ENCODE data around the gene GK.
A peak's percentile ranks its signal among the peaks of the same experiment; 100 is the strongest.
"Not testable (repeated sequence)": the region's sequence is repeated elsewhere in the genome, so short reads cannot be mapped to it uniquely, and the experiment has no call there.

The GK gene

DNA sequence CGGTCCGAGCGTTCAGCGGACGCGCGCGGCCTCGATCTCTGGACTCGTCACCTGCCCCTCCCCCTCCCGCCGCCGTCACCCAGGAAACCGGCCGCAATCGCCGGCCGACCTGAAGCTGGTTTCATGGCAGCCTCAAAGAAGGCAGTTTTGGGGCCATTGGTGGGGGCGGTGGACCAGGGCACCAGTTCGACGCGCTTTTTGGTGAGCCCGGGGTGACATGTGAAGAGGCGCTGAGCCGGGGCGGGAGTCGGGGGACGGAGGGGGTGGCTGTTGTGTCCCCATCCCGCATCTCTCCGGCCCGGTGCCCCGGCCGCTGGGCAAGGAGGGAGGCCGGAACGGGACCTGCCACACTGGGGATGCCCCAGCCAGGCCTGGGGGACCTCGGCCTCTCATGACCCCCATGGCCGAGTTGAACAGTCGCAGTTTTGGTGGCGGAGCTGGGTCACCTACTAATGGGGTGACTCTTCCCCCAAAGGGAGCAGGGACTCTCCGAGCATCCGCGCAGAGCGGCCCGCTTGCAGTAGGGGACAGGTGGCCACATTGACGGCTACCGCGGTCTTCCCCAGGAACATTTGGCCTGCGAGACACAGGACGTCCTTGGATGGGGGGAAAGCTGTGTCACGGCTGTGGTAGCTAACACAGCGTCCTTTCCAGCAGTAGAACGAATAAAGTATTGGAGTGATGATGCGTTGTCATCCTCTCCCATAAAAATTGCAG is at the start of gene GK:
TSS of gene GK (plus strand) at position 9 of the 717 bp plus-strand sequence. CDS start at position 124, 115 bp downstream.
- peak; percentile 5 for DNase-seq

DNA sequence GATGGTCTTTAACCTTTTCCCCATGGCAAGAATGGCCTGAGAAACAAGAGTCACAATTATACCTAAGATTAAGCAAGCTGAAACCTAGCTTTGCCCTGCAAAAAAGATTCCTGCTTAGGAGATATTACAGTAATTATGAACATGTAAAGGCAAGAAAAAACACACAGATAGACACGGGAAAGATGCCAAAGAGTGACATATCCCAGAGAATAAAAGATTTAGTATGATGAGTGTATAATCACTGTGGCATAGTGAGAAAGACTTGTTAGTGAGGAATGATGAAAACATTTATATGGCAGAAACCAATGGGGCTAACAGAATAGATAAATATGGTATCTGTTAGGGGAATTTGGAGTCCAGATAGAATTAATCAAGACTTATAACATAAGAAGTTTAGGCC is 46.1 kb upstream of the GK start:
- DNase-seq: no peak

DNA sequence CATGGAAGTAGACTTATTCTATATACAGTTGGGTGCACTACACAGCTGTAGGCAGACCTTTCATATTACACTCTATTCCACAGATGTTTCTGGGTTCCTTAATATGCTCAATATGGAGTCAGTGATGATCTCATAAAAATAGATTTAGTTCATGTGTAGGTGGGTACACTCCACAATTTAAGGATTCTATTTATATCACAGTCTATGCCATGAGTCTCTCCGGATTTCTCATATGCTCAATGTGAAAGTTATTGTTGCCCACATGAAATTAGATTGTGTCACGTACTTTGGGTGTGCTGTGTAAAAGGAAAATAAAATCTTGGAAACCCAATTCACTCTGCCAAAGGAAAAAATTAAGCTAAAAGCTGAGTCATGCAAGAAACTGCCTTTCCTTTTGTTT is 43.2 kb upstream of the GK start:
- DNase-seq: no peak

DNA sequence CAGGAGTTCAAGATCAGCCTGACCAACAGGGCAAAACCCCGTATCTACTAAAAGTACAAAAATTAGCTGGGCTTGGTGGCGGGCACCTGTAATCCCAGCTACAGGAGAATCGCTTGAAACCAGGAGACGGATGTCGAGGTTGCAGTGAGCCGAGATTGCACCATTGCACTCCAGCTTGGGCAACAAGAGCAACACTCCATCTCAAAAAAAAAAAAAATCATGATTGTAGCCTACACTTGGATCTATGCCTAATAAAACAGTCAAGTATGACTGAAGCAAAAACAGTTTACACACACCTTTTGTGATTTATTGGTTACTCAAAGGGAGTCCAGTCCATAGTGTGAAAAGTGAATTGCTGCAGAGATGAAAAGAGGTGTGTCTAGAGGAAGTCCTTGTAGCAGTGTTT is 41.0 kb upstream of the GK start:
- DNase-seq: no peak

DNA sequence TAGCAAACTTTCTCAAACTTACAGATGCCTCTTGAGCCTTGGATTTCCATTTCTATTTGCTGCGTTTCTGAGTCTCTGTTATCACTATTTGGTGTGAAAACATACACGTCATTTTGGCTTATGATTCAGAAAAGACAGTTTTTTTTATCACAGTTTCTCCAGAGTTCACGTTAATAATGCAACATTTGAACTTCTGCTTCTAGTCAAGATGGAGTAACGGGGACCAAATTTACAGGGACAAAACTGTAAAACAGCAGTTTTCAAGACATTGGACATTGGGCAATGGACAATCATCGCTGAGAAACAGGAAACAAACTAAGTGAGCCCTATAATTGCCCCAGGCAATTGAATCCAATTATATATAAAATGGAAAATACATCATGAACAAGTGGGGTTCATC is 39.5 kb upstream of the GK start:
- no peak for DNase-seq

DNA sequence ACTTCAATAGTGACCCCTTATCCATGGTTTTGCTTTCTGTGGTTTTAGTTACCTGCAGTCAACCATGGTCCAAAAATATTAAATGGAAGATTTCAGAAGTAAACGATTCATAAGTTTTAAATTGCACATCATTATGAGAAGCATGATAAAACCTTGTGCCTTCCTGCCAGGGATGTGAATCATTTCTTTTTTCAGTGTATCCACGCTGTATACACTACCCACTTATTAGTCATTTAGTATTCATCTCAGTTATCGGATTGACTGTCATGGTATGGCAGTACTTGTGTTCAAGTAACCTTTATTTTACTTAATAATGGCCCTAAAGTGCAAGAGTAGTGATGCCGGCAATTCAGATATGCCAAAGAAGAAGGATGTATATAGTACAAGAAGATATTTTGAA is 38.0 kb upstream of the GK start:
- no peak for DNase-seq

DNA sequence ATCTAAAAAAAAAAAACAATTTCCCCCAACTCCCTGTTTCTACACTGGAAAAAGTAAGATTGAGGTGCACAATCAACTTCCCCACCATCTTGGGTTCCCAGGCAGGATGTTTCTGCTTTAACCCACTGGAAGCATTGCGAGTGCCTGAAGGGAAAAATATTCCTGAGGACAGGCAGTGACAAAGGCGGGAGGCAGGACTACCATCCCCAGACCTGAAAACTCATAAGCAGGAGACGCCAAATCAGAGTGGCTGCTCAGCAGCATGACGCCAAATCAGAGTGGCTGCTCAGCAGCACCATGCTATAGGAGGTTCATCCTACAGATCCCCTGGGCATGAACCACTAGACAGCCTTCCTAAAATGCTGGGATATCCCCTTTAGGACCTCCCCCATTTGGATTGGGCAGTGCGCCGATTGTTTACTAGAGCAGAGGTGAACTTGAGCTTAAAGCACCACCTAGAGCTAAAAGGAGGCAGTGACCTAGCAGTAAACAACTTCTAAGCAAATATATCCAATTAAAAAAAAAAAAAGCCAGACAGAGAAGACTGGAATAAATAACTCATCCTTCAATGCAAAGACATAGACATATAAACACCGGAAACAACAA is 35.0 kb upstream of the GK start:
- DNase-seq: no peak

DNA sequence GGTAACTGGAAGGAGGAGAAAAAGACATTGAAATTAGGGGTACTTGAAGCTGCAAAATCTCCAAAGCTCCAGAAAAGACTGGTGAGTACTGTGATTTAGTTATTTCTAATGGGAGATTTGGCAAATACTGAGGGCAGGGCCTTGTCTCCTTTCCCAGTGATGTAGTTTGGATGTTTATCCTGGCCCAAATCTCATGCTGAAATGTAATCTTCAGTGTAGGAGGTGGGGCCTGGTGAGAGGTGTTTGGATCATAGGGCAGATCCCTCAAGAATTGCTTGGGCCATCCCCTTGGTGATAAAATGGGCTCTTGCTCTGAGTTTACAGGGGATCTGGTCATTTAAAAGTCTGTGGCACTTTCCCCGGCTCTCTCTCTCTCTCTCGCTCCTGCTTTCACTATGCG is 33.1 kb upstream of the GK start:
- DNase-seq: no peak

DNA sequence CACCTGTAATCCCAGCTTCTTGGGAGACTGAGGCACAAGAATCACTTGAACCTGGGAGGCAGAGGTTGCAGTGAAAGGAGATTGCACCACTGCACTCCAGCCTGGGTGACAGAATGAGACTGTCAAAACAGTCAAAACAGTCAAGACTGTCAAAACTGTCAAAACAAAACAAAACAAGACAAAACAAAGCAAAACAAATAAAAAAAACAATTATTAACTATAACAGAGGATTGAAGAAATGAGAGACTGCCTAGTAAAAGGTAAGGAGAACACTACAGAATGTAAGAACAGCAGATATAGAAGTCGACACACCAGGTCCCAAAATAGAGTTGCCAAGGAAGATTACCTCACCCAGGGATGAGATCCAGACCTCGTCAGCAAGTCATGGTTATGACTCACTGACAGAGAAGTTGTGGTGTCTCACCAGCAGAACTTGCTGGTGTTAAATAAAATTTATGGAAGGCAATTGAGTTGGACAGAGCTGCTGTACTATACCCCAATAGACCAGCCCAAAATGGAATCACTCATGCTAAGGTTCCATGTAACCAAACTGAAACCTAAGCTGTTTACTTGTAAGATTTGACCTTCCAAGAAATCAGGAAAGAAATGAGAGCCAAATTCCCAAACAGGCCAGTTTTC is 32.1 kb upstream of the GK start:
- no peak for DNase-seq

DNA sequence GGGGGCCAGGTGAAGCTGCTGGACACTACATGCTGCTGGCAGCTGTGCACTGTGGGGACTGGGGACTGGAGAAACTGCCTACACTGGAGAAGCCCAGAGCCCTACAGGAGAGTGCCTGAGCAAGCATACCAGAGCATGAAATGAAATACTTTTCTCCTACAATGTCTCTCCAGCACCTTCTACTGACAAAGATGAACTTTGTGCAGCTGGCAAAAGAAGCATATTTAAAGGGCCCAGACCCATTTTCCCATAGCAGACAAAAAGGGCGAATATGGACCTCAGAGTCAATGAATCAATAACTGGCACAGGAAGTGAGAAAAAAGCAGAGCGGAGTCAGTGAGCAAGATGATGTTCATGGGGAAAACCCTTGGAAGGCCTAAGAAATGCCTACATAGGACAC is 30.9 kb upstream of the GK start:
- no peak for DNase-seq

DNA sequence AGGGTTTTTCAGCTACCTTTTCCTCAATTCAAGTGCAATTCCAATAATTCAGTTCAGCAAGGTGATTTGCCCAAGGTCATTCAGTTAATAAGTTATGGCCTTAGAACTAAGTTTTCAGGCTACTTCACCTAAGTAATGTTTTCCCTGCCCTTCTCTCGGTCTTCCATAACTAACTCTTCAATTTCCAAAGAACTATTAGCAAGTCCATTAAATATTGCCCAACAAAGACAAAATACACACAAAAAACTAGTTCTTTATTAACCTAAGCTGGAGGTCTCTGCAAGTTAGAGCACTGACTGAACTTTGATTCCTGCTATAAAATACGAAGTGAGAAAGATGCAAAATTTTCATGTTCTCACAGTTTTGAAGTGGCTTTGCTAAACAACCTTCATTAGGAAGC is 26.8 kb upstream of the GK start:
- DNase-seq: no peak

DNA sequence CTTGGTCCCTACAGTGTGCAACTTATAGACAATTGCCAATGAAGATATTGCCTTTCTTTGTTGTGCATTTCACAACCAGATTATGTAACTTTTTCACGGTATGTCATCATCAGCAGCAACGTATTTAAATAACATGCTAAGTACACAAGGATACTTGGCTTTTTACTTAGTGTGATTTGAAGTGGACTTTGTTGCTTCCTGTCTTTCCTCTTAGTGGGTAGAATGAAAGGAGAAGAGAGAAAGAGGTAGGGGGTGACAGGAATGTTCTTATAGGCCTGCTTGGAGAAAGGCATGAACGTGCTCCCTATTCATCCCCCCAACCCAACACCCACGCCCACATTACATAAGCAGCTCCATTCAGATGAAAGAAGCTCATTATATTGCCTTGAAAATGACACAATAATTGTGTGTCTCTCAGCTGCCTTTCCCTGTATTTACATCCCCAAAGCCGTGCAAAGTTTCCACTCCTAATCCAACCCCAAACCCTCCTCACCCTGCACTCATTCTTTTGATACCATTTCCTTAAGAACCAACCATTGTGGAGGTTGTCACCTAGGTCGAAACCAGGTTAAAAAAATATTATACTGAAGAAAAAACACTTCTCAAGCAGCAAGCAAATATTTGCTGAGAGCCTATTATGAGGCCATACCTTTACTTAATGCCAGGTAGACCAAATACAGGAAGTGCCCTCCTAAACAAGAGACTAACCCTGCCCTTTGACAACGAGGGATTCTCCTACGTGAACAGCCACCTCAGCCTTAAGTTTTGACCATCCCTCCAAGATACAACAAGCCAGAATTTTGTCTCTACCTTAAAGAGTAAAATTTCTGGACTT is 25.2 kb upstream of the GK start:
- no peak for DNase-seq

DNA sequence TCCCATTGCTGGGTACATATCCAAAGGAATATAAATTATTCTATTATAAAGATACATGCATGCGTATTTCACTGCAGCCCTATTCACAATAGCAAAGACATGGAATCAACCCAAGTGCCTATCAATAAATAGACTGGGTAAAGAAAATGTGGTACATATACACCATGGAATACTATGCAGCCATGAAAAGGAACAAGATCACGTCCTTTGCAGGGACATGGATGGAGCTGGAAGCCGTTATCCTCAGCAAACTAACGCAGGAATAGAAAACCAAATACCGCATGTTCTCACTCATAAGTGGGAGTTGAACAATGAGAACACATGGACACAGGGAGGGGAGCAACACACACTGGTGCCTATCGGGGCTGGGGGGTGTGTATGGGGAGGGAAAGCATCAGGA is 19.2 kb upstream of the GK start:
- DNase-seq: not testable (repeated sequence)

DNA sequence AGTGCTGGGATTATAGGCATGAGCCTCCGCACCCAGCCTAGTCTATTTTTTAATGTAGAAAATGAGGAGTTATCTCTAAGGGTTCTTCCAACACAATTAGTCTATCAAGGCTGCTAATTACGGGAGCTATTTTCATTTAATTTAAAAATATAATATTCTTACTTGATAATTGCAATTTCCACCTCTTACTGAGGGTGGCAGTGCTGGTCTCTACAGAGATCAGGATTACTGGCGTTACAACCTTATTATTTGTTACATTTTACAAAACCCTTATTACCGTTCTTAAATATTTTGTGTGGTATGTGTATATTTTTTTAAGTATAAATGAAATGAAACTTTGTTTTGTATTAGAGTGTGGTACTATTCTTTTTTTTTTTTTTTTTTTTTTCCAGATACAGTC is 17.6 kb upstream of the GK start:
- no peak for DNase-seq

DNA sequence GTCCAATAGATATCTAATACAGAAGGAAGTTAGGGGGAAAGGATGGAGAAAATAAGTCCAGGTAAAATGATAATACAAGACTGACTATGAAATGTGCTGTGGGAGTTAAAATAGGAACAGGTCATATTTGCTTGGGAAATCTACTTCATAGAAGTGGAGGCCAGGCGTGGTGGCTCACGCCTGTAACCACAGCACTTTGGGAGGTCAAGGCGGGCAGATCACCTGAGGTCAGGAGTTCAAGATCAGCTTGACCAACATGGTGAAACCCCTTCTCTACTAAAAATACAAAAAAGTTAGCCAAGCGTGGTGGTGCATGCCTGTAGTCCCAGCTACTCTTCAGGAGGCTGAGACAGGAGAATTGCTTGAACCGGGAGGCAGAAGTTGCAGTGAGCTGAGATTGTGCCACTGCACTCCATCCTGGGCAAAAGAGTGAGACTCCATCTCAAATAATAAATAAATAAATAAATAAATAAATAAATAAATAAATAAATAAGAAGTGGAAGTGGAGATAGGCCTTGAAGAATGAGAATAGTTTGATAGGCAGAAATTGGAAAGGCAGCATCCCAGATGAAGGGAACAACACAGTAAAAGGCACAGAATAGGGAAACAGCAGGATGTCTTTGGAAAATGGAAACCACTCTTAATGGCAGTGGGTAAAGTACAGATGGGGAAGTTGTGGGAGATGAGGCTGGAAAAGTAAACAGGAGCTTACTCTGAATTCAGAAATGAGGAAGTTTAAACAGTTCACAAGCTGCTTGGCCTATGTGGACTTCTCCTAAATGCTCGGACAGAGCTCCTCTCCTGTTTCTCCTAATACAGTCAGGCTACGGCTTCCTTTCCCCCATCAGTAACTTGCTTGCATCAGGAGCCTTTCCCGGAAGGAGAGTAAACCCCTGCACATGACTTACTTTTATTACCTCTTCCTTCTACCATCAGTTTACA is 15.1 kb upstream of the GK start:
- DNase-seq: no peak

DNA sequence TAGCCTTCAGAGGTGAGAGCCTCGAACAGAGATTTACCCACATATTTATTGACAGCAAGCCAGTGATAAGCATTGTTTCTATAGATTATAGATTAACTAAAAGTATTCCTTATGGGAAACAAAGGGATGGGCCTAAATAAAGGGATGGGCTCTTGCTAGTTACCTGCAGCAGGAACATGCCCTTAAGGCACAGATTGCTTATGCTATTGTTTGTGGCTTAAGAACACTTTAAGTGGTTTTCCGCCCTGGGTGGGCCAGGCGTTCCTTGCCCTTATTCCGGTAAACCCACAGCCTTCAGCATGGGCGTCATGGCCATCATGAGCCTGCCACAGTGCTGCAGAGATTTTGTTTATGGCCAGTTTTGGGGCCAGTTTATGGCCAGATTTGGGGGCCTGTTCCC is 13.5 kb upstream of the GK start:
- not testable (repeated sequence) for DNase-seq

DNA sequence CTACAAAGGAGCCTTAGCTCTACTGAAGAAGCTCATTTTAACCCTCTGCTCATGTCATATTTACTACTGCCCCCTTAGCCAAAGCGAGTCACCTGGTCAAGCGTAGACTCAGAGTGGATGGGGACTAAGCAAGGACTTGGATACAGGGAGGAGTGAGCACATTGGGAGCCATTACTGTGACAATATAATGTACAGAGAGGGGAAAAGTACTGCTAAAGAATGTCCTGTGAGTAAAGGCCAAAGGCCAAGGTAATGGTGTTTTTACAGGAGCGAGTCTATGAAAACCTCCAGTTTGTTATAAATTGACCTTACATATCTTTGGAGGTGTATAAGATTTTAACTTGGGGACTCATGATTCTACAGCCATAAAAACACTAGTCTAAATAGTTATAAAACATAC is 10.6 kb upstream of the GK start:
- DNase-seq: no peak

DNA sequence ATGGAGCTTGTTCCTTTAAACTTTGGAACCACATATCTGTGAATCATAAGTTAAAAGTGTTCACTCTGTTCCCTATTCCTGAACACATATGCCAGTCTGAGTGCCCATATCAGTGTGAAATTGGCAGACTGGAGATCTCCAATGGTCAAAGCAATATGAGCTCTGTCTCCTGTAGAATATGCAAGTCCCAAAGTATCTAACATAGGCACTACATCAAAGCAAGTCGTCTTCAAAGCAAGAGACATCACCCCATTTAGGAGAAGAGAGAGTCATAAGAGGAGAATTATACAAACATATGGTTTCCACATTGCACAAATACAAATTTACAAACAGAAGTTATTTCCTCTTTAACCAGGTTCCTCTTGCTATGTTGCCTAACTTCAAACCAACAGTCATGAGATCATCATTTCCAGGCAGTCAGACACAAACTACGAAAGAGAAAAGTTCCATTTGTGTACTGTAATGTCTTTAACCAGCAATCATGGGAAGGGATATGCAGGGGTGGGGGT is 9.9 kb upstream of the GK start:
- DNase-seq: no peak

DNA sequence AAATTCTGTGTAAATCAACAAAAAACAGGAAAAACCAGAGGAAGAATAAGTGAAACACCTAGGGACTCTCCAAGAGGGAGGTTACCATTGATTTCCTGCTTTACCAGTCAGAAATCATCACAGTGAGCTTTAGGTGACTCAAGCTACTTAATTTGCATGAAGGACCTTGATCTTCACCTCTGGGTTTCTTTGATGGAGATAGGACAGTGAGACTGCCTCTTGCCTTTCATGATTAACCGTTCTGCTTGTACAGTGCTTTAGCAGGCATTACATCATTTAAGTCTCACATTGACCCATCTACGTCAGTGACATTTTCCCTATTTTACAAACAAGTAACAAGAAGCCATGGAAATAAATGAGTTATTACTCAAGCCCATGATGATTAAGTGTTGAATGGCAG is 3.4 kb upstream of the GK start:
- no peak for DNase-seq

DNA sequence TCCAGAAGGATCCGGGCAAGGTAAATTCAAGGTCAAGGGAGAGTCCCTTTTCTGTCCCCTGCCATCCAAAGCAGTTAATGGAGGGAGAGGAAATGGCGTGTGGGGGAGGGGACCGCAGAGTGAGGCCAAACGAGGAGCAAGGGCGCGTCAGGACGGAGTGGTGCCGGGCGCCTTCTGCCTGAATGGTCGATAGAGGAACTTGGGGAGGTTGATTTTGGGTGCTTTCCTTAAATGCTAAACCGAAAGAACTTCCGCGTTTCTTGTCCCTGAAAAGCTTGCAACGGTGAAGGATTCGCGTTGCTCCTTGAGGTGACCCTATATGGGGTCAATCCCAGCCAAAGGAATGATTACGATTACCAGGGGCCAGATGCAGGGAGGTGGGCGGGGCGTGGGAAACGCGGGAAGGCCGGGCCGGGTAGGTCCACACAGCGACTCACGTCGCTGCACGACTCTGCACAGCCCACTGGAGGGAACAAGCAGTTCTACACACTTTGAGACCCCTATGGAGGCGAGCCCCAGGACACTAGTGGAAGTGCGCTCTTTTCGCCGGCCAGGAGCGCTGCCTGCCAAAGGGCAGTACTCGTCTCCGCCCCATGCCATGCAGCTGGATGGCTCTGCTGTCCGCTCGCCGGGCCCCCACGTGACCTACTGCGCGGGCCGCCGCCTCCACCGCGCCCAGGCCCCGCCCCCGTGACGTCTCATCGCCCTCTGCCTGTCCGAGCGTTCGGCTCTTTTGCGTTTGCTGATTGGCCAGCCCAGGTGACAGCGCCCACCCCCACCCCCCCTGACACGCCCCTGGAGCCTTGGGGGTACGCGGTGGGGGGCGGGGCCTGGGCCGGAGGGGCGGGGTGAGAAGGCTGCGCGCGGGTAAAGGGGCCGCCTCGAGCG is 452 bp upstream of the GK start:
- DNase-seq: peak; percentile 85

DNA sequence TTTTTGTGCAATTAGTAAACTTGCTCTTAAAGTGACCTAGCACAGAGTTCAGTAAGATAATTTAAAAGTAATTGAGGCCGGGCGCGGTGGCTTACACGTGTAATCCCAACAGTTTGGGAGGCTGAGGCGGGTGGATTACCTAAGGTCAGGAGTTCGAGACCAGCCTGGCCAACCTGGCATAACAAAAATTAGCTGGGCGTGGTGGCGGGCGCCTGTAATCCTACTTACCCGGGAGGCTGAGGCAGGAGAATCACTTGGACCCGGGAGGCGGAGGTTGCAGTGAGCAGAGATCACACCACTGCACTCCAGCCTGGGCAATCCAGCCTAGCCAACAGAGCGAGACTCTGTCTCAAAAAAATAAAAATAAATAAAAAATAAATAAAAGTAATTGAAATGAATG is 1.2 kb downstream of the GK start:
- DNase-seq: not testable (repeated sequence)
